Fibroblast of lung (primary cell): ENCODE data around the gene RNF34. TPM values are rescaled to one million over a fixed set of nuclear protein-coding genes. Genes with fewer than 3 reads are reported as not detected.
A peak's percentile ranks its signal among the peaks of the same experiment; 100 is the strongest.

Source experiments
- DNase-seq, 2 donors: peaks; one replicate each; pipeline versions ENCODE4 v3.0.0 to v3.0.0-alpha.2; 2010; ENCODE audit warnings: low read depth in 2 of 2
- H2AFZ ChIP-seq: 2 replicates; pipeline ENCODE4 v1.5.1; 2012; ENCODE audit warnings: low read length, control low read depth, inconsistent platforms
- H3K27ac ChIP-seq: 2 replicates; pipeline ENCODE4 v1.5.1; 2011; ENCODE audit warnings: low read length, control low read depth; ENCODE audit not compliant: insufficient read depth
- H3K27me3 ChIP-seq: 2 replicates; pipeline ENCODE4 v1.5.1; 2011; ENCODE audit warnings: mild to moderate bottlenecking, low read length; ENCODE audit not compliant: control insufficient read depth, insufficient read depth
- H3K36me3 ChIP-seq: 2 replicates; pipeline ENCODE4 v1.5.1; 2011; ENCODE audit warnings: low read length; ENCODE audit not compliant: control insufficient read depth, insufficient read depth
- H3K4me1 ChIP-seq: 2 replicates; pipeline ENCODE4 v1.5.1; 2011; ENCODE audit warnings: low read length; ENCODE audit not compliant: control insufficient read depth, insufficient read depth; ENCODE audit errors: extremely low read depth
- H3K4me2 ChIP-seq: 2 replicates; pipeline ENCODE4 v1.5.1; 2011; ENCODE audit warnings: low read length, control low read depth; ENCODE audit not compliant: insufficient read depth; ENCODE audit errors: extremely low read depth
- H3K4me3 ChIP-seq, 4 experiments: fragments of 200-600 bp in 1 of 4; sonication (generic) in 1 of 4; replicated peaks in 1 of 4; 2 replicates each; pipeline ENCODE4 v1.5.1; 2011 to 2016; ENCODE audit warnings: low read length in 4 of 4, low read depth in 3 of 4, mild to moderate bottlenecking in 3 of 4, control low read depth in 2 of 4, inconsistent platforms in 1 of 4, mixed read lengths in 1 of 4; ENCODE audit not compliant: insufficient read depth in 1 of 4; ENCODE audit errors: control extremely low read depth in 1 of 4
- H3K79me2 ChIP-seq: 2 replicates; pipeline ENCODE4 v1.5.1; 2012; ENCODE audit warnings: mild to moderate bottlenecking, low read length, inconsistent platforms; ENCODE audit not compliant: control insufficient read depth, insufficient read depth
- H3K9ac ChIP-seq: 2 replicates; pipeline ENCODE4 v1.5.1; 2011; ENCODE audit warnings: mild to moderate bottlenecking, low read length, control low read depth; ENCODE audit not compliant: insufficient read depth
- H3K9me3 ChIP-seq: 2 replicates; pipeline ENCODE4 v1.5.1; 2012; ENCODE audit warnings: low read depth, low read length; ENCODE audit not compliant: control insufficient read depth, insufficient read depth
- H4K20me1 ChIP-seq: 2 replicates; pipeline ENCODE4 v1.5.1; 2011; ENCODE audit warnings: low read length; ENCODE audit not compliant: control insufficient read depth, insufficient read depth; ENCODE audit errors: extremely low read depth
- EZH2 ChIP-seq: IDR thresholded peaks from 2 replicates; pipeline ENCODE4 v1.5.1; 2012; ENCODE audit warnings: low read length, control low read depth, mild to moderate bottlenecking; ENCODE audit errors: missing control alignments
- polyA plus RNA-seq, 2 donors: library from polyadenylated mRNA; depleted of rRNA in 1 of 2; stranded (reverse) in 1 of 2; unstranded in 1 of 2; fragments of >200 nt; gene quantifications; 2 replicates each; pipeline ENCODE4 v1.2.1, GENCODE V29; 2011 to 2012; ENCODE audit warnings: missing spikeins in 1 of 2
- total RNA-seq: library from RNA; depleted of rRNA; stranded (reverse); fragments of >200 nt; gene quantifications from 2 replicates; pipeline ENCODE4 v1.2.1, GENCODE V29; 2014
- TF ChIP-seq, protein P1 (sequence below), 2 donors: IDR thresholded peaks in 1 of 2; conservative IDR thresholded peaks in 1 of 2; 1 replicate in 1 of 2; 2 replicates in 1 of 2; pipeline ENCODE4 v1.5.1; 2011 to 2012; ENCODE audit warnings: low read length in 2 of 2, control low read depth in 1 of 2, inconsistent platforms in 1 of 2, low read depth in 1 of 2, mild to moderate bottlenecking in 1 of 2

RNF34 gene
- total and polyA plus RNA-seq, 2 donors (not counting 1 experiment from before 2014, with no cell fraction given), result 33.9 to 79.4 TPM

GRCh38 chr12:121365416-121366062, 34.4 kb upstream of the RNF34 start:
- H3K4me3 ChIP-seq, result no peak overlapping the region

GRCh38 chr12:121366063-121366459, 33.9 kb upstream of the RNF34 start:
- Histone ChIP-seq H3K27ac (no peak overlapping the region), H3K4me1 (no peaks in the 10 kb centered on the region), H3K4me3 (no peak overlapping the region), H3K36me3 (no peaks in the 10 kb centered on the region), H4K20me1 (no peaks in the 10 kb centered on the region), H3K4me2 (no peak overlapping the region), H2AFZ (no peak overlapping the region), H3K79me2 (no peaks in the 10 kb centered on the region), H3K9ac (no peak overlapping the region), H3K27me3 (no peaks in the 10 kb centered on the region), H3K9me3 (no peaks in the 10 kb centered on the region)
- DNase-seq, result no peak
- TF ChIP-seq, protein P1, sequence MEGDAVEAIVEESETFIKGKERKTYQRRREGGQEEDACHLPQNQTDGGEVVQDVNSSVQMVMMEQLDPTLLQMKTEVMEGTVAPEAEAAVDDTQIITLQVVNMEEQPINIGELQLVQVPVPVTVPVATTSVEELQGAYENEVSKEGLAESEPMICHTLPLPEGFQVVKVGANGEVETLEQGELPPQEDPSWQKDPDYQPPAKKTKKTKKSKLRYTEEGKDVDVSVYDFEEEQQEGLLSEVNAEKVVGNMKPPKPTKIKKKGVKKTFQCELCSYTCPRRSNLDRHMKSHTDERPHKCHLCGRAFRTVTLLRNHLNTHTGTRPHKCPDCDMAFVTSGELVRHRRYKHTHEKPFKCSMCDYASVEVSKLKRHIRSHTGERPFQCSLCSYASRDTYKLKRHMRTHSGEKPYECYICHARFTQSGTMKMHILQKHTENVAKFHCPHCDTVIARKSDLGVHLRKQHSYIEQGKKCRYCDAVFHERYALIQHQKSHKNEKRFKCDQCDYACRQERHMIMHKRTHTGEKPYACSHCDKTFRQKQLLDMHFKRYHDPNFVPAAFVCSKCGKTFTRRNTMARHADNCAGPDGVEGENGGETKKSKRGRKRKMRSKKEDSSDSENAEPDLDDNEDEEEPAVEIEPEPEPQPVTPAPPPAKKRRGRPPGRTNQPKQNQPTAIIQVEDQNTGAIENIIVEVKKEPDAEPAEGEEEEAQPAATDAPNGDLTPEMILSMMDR (conservative IDR thresholded peaks at IDR 0.05 in 1 of 2, IDR thresholded peaks at IDR 0.05 in 1 of 2; ENCODE audit: low read depth in 1 of 2, low read length in 2 of 2), result no peak
- no peak for TF ChIP-seq EZH2

More at GRCh38 chr12:121365416-121366062, 34.4 kb upstream of the RNF34 start:
- peak in 1 of 2 donors; percentile 24 for DNase-seq
- no peaks in the 10 kb centered on the region for H4K20me1 ChIP-seq
- H2AFZ ChIP-seq, result no peak overlapping the region
- no peaks in the 10 kb centered on the region for H3K4me1 ChIP-seq
- no peak overlapping the region for H3K9ac ChIP-seq
- no peaks in the 10 kb centered on the region for H3K9me3 ChIP-seq
- TF ChIP-seq EZH2, result no peak
- TF ChIP-seq, protein P1 (conservative IDR thresholded peaks at IDR 0.05 in 1 of 2, IDR thresholded peaks at IDR 0.05 in 1 of 2; ENCODE audit: low read depth in 1 of 2, low read length in 2 of 2), result no peak
- no peaks in the 10 kb centered on the region for H3K79me2 ChIP-seq
- no peak overlapping the region for H3K4me2 ChIP-seq
- no peaks in the 10 kb centered on the region for H3K36me3 ChIP-seq
- H3K27ac ChIP-seq, result no peak overlapping the region
- no peaks in the 10 kb centered on the region for H3K27me3 ChIP-seq

- no peaks in the 10 kb centered on the region for H3K9me3 ChIP-seq
- DNase-seq, result no peak
- H3K27me3 ChIP-seq, result no peaks in the 10 kb centered on the region
- H3K27ac ChIP-seq, result no peak overlapping the region
- H2AFZ ChIP-seq, result no peak overlapping the region
- no peak overlapping the region for H3K4me2 ChIP-seq
- no peaks in the 10 kb centered on the region for H4K20me1 ChIP-seq
- H3K9ac ChIP-seq, result no peak overlapping the region
- no peaks in the 10 kb centered on the region for H3K4me1 ChIP-seq
- H3K4me3 ChIP-seq, result no peak overlapping the region
- no peaks in the 10 kb centered on the region for H3K36me3 ChIP-seq
- no peak for TF ChIP-seq EZH2
- TF ChIP-seq, protein P1 (conservative IDR thresholded peaks at IDR 0.05 in 1 of 2, IDR thresholded peaks at IDR 0.05 in 1 of 2; ENCODE audit: low read depth in 1 of 2, low read length in 2 of 2), result no peak
- H3K79me2 ChIP-seq, result no peaks in the 10 kb centered on the region
These were observed 28.5 kb upstream of the RNF34 start for GRCh38 chr12:121371404-121371803.
